Activated CD8-positive, alpha-beta T cell treated with anti-CD3 and anti-CD28 coated beads for 36 hours (primary cell): ENCODE data around the gene SIRT2. TPM values are rescaled to one million over a fixed set of nuclear protein-coding genes. Genes with fewer than 3 reads are reported as not detected.
A peak's percentile ranks its signal among the peaks of the same experiment; 100 is the strongest.

ENCODE experiments used
- ATAC-seq: fragments of 200-7000 bp; cut with Tn5 transposase; one replicate; pipeline ENCODE4 v1.10.0; 2021; ENCODE audit warnings: mild to moderate bottlenecking, moderate library complexity
- CTCF ChIA-PET: fragments of 350-600 bp; sonication (Branson Sonifier 250); formaldehyde crosslinking; loops from one replicate; lab custom pipeline; 2021; ENCODE audit warnings: antibody characterized with exemption; lab: Charles Lee
- POLR2A ChIA-PET: fragments of 350-600 bp; sonication (Branson Sonifier 250); formaldehyde crosslinking; loops from one replicate; lab custom pipeline; 2021; ENCODE audit warnings: antibody characterized with exemption; lab: Charles Lee
- DNase-seq: peaks from one replicate; pipeline ENCODE4 v3.0.0-alpha.2; 2020
- H3K27ac Mint-ChIP-seq: one replicate; pipeline ENCODE4 v1.8.0; 2021; ENCODE audit warnings: mild to moderate bottlenecking, mixed read lengths
- H3K27me3 Mint-ChIP-seq: one replicate; pipeline ENCODE4 v1.8.0; 2021; ENCODE audit warnings: mixed read lengths
- H3K36me3 Mint-ChIP-seq: one replicate; pipeline ENCODE4 v1.8.0; 2021; ENCODE audit warnings: low read depth, mixed read lengths
- H3K4me1 Mint-ChIP-seq: one replicate; pipeline ENCODE4 v1.8.0; 2021; ENCODE audit warnings: low read depth, mixed read lengths
- H3K4me3 Mint-ChIP-seq: one replicate; pipeline ENCODE4 v1.8.0; 2021; ENCODE audit warnings: mild to moderate bottlenecking, moderate library complexity, mixed read lengths
- H3K9me3 Mint-ChIP-seq: one replicate; pipeline ENCODE4 v1.8.0; 2021; ENCODE audit warnings: mixed read lengths
- CTCF ChIP-seq: fragments of 200-600 bp; IDR thresholded peaks from one replicate; pipeline ENCODE4 v1.8.0; 2022; ENCODE audit warnings: antibody characterized with exemption, mild to moderate bottlenecking
- intact Hi-C: fragments of 100-400 bp; cut with micrococcal nuclease; formaldehyde crosslinking; loops from one replicate; pipeline ENCODE4 v1.10.0; 2022
- total RNA-seq, 2 experiments: library from RNA; stranded (reverse); gene quantifications; one replicate each; pipeline ENCODE4 v1.2.3, GENCODE V29; 2021

The SIRT2 gene
- total RNA-seq, 2 experiments from 2014 or later: 20.0 to 21.5 TPM

GRCh38 chr19:38853214-38853613 lies 46.2 kb downstream of the SIRT2 start:
- ChIA-PET CTCF (interaction anchor here (0.9 to 4.4 kb wide), 5 partner anchors 10 to 219 kb away, joined by 3 to 20 read pairs (median 7); no protein-coding TSS in a partner anchor), POLR2A (interaction anchor here (1.1 to 7.2 kb wide), 7 partner anchors 9 to 205 kb away, joined by 3 to 152 read pairs (median 4); partner anchors contain the start of genes ECH1, NFKBIB and RINL)
- Mint-ChIP-seq H3K4me1 (peaks cover 32% of the 10 kb centered on the region), H3K9me3 (peaks cover 3% of the 10 kb centered on the region), H3K27me3 (no peaks in the 10 kb centered on the region), H3K27ac (peak overlapping the region; percentile 99), H3K36me3 (peaks cover 16% of the 10 kb centered on the region), H3K4me3 (peak overlapping the region; percentile 97)
- TF ChIP-seq CTCF: no peak
- intact Hi-C loops: loop anchor here (5.0 kb wide), 1 partner anchor 79 kb away; the partner anchor contains the start of genes MRPS12 and SARS2
- ATAC-seq: no peak
- DNase-seq: no peak

- H3K27ac Mint-ChIP-seq: peak overlapping the region; percentile 99
- intact Hi-C loops: loop anchor here (1.0 to 5.0 kb wide), 2 partner anchors 13 to 80 kb away; partner anchors contain the start of genes MRPS12 and SARS2
- peaks cover 24% of the 10 kb centered on the region for H3K36me3 Mint-ChIP-seq
- peaks cover 3% of the 10 kb centered on the region for H3K9me3 Mint-ChIP-seq
- POLR2A ChIA-PET: interaction anchor here (1.0 to 7.2 kb wide), 11 partner anchors 8 to 204 kb away, joined by 3 to 152 read pairs (median 4); partner anchors contain the start of genes ECH1, NFKBIB and RINL
- CTCF ChIA-PET: interaction anchor here (0.9 to 4.4 kb wide), 5 partner anchors 11 to 218 kb away, joined by 3 to 20 read pairs (median 7); no protein-coding TSS in a partner anchor
- DNase-seq (peak; percentile 85), ATAC-seq (no peak)
- no peaks in the 10 kb centered on the region for H3K27me3 Mint-ChIP-seq
- no peak for TF ChIP-seq CTCF
- H3K4me1 Mint-ChIP-seq: peaks cover 32% of the 10 kb centered on the region
- peak overlapping the region; percentile 97 for H3K4me3 Mint-ChIP-seq
Measured at GRCh38 chr19:38852231-38853044, 47.0 kb downstream of the SIRT2 start.

DNA sequence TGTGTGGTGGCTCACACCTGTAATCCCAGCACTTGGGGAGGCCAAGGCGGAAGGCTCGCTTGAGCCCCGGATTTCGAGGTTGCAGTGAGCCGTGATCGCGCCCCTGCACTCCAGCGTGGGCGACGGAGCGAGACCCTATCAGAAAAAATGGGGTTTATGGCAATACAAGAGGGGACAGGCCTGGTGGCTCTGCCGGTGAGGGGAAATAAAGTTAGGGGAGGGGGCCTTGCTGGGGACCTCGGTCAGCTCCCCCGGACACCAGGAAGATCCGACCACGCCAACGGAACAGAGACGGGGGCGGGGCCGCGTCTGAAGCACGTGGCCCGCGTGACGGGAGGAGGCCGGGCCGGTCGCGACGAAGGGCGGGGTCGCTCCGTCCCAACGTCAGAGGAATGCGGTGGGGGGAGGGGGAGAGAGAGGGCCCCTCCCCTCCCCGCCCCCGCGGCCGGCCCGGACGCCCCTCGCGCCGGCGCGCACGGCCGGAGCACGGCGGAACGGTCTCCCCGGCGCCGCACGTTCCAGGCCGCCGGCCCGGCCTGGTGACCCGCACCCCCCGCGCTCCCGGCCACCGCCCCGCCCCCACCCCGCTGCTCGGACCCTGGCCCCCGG lies 47.7 kb downstream of the SIRT2 start:
- POLR2A ChIA-PET: interaction anchor here (0.6 to 7.2 kb wide), 11 partner anchors 7 to 439 kb away, joined by 3 to 152 read pairs (median 4); partner anchors contain the start of genes ECH1 and RINL

More for the DNA sequence above, 47.7 kb downstream of the SIRT2 start:
- DNase-seq: peak; percentile 94
- intact Hi-C loops: loop anchor here (1.0 to 5.0 kb wide), 2 partner anchors 14 to 81 kb away; partner anchors contain the start of genes MRPS12 and SARS2
- peak; percentile 10 for ATAC-seq
- peaks cover 2% of the 10 kb centered on the region for H3K9me3 Mint-ChIP-seq
- H3K36me3 Mint-ChIP-seq: peaks cover 31% of the 10 kb centered on the region
- CTCF ChIA-PET: interaction anchor here (1.1 to 4.4 kb wide), 3 partner anchors 14 to 79 kb away, joined by 3 to 20 read pairs (median 4); partner anchors contain the start of genes MRPS12 and SARS2
- no peaks in the 10 kb centered on the region for H3K27me3 Mint-ChIP-seq
- no peak for TF ChIP-seq CTCF
- H3K4me1 Mint-ChIP-seq: peaks cover 32% of the 10 kb centered on the region
- H3K4me3 Mint-ChIP-seq: peak overlapping the region; percentile 97
- peak overlapping the region; percentile 99 for H3K27ac Mint-ChIP-seq
